Kidney glomerular epithelial cell (primary cell): ENCODE data around the gene ZNF143.
"Not testable (repeated sequence)": the region's sequence is repeated elsewhere in the genome, so short reads cannot be mapped to it uniquely, and the experiment has no call there.

Experiments used
- DNase-seq: peaks from one replicate; lab custom pipeline; 2025; lab: John Stamatoyannopoulos, UW

Gene ZNF143

DNA sequence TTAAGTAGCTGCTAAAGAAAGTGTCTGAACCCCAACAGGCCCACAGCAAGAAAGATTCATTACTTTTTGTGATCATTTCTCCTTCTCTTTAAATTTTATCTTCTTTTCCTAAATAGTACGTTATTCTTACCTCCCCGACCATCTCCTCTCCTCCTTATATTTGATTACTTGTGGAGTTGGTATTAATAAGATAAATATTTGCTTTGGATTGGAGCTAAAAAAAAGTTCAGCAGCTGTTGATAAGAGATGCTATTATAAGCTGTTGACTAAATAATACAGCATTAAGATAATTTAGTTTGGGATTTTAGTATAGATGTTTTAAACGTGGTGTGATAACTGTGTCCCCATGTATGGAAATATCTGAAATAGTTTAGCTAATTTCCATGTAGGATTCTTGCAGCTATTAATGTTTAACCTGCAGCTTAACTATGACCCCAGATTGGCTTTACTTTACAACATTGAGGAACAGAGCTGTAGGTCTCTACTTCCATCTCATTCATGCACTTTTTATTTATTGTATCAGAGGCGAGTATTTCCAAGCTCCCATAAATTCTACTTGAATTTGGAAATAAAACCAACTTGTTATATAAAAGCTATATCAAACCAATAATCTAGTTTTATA, 37.8 kb downstream of the ZNF143 start:
- DNase-seq, result no peak

DNA sequence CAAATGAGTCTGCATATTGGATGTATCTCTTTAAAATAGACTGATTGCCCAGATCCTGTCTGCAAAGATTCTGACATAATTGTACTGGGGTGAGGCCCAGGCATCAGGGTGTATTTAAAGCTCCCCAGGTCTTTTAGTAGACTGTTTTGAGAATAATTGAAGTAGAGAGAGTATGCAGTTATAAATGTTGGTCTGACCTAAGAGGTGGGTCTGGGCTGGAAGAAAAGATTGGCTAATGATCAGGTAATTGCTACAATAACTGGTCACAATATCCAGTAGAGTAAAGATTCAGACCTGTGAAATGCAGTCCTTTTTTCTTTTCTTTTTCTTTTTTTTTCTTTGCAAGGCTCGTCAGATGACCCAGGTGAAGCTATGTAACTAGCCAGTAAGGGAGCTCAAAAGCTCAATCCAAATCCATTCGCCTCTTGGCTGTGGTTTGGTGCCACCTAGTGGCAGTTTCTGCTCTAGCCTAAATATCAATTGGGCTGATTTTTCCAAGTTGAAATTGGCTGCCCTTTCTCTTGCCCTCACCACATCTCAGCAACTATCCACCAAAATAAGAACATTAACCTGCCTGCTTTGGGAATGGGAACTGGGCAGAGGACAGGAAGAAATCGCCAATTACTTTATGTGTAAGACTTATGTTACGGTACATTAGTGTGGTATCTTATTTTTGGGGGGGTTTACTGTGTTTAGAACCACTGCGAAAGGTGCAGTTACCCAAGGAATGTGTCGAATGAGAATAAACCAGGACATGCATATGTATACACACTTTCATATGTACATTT, 45.9 kb downstream of the ZNF143 start:
- DNase-seq, result peak; percentile 67

DNA sequence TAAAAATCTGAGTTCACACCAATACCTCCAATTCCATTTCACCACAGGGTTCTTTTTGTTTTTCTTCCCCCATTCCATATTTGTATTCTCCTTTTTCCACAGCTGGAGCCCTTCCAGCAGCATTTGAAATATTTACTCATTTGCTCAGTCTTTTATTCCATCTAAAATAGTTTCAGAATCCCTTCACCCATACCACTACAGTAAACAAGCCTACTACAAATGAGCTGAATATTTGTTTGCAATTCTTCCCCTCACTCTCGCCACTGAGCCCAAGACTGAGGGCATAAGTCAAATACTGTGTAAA, 46.4 kb downstream of the ZNF143 start:
- DNase-seq, result no peak

- DNase-seq, result no peak
Measured at GRCh38 chr11:9509041-9509440, 48.2 kb downstream of the ZNF143 start.

DNA sequence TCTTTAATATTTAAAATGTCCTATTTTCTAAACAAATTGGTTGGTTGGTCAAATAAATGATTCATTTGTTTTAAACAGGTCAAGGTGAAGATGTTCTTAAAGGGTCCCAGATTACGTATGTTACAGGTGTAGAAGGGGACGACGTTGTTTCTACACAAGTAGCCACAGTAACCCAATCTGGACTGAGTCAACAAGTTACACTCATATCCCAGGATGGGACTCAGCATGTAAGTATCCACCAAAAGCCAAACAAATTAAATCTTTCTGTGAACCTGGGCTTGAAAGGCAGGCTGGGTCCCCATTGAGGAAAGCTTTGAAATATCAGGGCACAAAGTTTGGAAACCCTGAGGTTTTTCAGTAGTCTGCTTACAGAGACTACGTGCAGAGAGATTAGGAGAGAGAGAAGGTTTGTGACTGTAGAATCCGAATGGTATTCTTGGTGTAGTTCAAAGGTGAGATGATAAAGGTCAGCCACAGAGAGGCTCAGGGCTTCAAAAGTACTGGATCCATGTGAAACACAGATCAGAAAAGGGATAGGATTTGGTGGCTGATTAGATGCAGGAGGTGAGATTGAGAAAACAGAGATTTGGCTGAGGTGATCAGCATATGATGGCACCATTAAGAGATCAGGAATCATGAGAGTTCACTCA, 51.7 kb downstream of the ZNF143 start:
- DNase-seq, result no peak

DNA sequence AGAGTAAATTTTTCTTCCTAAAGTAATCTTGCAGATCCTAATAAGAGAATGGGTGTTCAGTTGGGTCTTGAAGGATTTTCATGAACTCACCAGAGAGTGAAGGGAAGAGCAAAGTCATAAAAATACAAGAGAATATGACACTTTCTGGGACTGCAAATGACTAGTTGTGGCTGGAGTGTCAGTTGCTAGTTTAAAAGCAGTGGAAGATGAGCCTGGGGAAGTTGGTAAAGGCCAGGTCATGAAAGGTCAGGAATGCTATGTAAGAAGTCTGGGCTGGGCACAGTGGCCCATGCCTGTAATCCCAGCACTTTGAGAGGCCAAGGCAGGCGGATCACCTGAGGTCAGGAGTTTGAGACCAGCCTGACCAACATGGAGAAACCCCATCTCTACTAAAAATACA, 53.8 kb downstream of the ZNF143 start:
- DNase-seq, result not testable (repeated sequence)

DNA sequence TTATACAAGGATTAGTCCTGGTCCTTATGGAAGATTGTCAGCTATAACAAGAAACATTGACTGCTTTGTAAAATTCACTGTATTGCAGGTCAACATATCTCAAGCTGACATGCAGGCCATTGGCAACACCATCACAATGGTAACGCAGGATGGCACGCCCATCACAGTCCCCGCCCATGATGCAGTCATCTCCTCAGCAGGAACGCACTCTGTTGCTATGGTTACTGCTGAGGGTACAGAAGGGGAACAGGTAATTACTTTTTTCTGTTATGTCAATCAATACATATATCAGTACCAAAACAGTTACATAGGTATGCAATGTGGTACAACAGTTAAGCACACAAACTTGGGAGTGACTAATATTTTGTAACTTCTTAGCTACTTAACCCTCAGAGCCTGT, 55.3 kb downstream of the ZNF143 start:
- DNase-seq, result no peak

GRCh38 chr11:9518835-9519410, 58.1 kb downstream of the ZNF143 start:
- no peak for DNase-seq

GRCh38 chr11:9524001-9524400, 63.2 kb downstream of the ZNF143 start:
- DNase-seq, result no peak

DNA sequence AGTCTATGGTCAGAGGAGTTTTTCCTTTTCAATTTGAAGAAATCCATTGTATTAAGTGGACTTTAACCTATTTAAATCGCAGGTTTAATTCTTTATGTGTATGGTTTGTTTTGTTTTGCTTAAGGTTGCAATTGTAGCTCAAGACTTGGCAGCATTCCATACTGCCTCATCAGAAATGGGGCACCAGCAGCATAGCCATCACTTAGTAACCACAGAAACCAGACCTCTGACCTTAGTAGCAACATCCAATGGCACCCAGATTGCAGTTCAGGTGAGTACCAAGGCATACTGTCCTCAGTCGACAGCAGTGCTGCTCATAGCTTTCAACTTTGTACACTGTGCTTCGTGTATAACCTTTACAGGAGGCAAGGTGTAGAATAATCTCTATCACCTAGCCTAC, 64.3 kb downstream of the ZNF143 start:
- DNase-seq, result no peak

GRCh38 chr11:9527481-9528135, 66.8 kb downstream of the ZNF143 start:
- no peak for DNase-seq

GRCh38 chr11:9528136-9528501, 67.3 kb downstream of the ZNF143 start:
- no peak for DNase-seq

- DNase-seq, result no peak
Measured at GRCh38 chr11:9528573-9529333, 67.9 kb downstream of the ZNF143 start.

DNA sequence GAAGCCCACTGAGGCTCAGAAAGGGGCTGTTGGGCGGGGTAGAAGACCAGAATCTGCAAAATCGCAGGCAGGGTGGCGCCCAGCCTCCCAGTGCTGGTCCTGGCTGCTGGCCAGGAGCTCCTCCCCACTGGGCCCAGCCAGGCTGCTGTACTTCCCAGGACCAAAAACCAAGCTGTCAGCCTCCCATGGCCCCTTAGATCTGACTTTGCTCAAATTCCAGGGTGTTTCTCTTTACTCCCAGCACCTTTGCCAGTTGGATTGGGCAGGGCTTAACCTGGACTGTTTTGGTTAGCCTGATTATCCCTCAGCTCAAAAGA, 68.5 kb downstream of the ZNF143 start:
- no peak for DNase-seq

- no peak for DNase-seq
Measured at GRCh38 chr11:9530020-9530621, 69.3 kb downstream of the ZNF143 start.

GRCh38 chr11:9530901-9531625, 70.3 kb downstream of the ZNF143 start:
- no peak for DNase-seq

GRCh38 chr11:9533058-9533457, 72.2 kb downstream of the ZNF143 start:
- no peak for DNase-seq

- no peak for DNase-seq
Measured at GRCh38 chr11:9533736-9534473, 73.1 kb downstream of the ZNF143 start.

- DNase-seq, result peak; percentile 10
Measured at GRCh38 chr11:9535189-9535781, 74.5 kb downstream of the ZNF143 start.

DNA sequence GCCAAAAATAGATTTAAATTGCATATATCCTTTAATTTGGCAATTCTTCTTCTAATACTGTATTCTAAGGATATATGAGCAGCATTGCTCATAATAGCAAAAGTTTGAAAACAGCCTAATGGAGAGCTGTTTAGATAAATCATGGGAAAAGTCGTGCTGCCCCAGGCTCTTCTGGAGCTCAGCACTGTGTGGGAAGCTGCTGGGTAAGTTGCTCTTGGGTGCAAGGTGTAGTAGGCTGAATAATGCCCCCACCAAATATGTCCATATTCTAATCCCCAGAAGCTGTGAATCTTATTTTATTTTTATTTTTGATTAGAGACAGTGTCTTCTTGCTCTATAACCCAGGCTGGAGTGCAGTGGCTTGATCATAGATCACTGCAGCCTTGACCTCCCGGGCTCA, 77.7 kb downstream of the ZNF143 start:
- DNase-seq, result no peak
